ENCODE results near the gene BNIP3. TPM values are rescaled to one million over a fixed set of nuclear protein-coding genes. Genes with fewer than 3 reads are reported as not detected.
A peak's percentile ranks its signal among the peaks of the same experiment; 100 is the strongest.

BNIP3 gene
- total and polyA plus RNA-seq, 3 experiments from 2014 or later: 26.3 to 40.7 (median 39.8) TPM

DNA sequence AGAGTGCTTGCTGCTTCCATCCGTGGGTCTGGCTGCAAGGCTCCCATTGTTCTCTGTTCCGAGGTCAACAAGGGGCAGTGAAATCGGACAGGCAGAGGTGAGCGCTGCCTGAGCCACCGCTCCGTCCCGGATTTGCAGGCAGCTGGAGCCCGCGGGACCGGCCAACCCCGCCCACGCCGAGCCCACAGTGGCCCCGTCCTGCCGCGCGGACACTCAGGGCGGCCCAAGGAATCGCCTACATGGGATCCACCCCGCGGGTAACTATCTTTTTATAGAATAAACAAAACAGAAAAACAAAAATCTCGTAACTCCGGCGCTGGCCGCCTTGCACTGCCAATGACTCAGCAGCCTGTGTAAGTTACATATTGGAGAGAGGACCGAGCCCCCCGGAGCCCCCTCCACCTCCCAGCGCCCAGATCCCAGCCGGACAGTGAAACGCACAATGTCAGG is 1.9 kb downstream of the BNIP3 start:
- Histone ChIP-seq H3K4me3 (ENCODE audit: low read length) (no peak overlapping the region), H3K36me3 (ENCODE audit: insufficient read depth, low read length) (no peaks in the 10 kb centered on the region), H3K27me3 (ENCODE audit: insufficient read depth, low read length, poor library complexity, severe bottlenecking) (no peaks in the 10 kb centered on the region), H3K27ac (ENCODE audit: low read depth, low read length) (no peak overlapping the region), H3K9me3 (ENCODE audit: low read length) (no peaks in the 10 kb centered on the region), H3K4me1 (ENCODE audit: insufficient read depth, low read length) (peaks cover 58% of the 10 kb centered on the region)
- H3K27me3 Mint-ChIP-seq: no peaks in the 10 kb centered on the region
- H3K36me3 Mint-ChIP-seq: peaks cover 0 to 7% (median 0%) of the 10 kb centered on the region in 3 donors
- POLR2A ChIA-PET: no interaction called here
- H3K4me3 Mint-ChIP-seq: peak overlapping the region; percentile 32 to 83 (median 52)
- CTCF ChIA-PET: no interaction called here
- no peak for DNase-seq
- peaks cover 46 to 64% (median 58%) of the 10 kb centered on the region in 3 donors for H3K4me1 Mint-ChIP-seq
- peak overlapping the region in 6 of 8 donors; percentile 3 to 84 (median 64) for H3K27ac Mint-ChIP-seq
- no peaks in the 10 kb centered on the region for H3K9me3 Mint-ChIP-seq

GRCh38 chr10:131979336-131979735 is 2.4 kb downstream of the BNIP3 start:
- no peak for DNase-seq
- no peak overlapping the region for H3K27ac ChIP-seq (ENCODE audit: low read depth, low read length)
- CTCF ChIA-PET: no interaction called here
- no peaks in the 10 kb centered on the region for H3K9me3 ChIP-seq (ENCODE audit: low read length)
- no peaks in the 10 kb centered on the region for H3K27me3 ChIP-seq (ENCODE audit: insufficient read depth, low read length, poor library complexity, severe bottlenecking)
- Mint-ChIP-seq H3K36me3 (peaks cover 0 to 7% (median 0%) of the 10 kb centered on the region in 3 donors), H3K27me3 (no peaks in the 10 kb centered on the region), H3K9me3 (no peaks in the 10 kb centered on the region), H3K27ac (peak overlapping the region in 6 of 8 donors; percentile 25 to 84 (median 72)), H3K4me3 (peak overlapping the region; percentile 32 to 83 (median 51)), H3K4me1 (peaks cover 49 to 68% (median 63%) of the 10 kb centered on the region in 3 donors)
- H3K4me1 ChIP-seq (ENCODE audit: insufficient read depth, low read length): peaks cover 63% of the 10 kb centered on the region
- POLR2A ChIA-PET: no interaction called here
- H3K4me3 ChIP-seq (ENCODE audit: low read length): no peak overlapping the region
- H3K36me3 ChIP-seq (ENCODE audit: insufficient read depth, low read length): no peaks in the 10 kb centered on the region

GRCh38 chr10:131978851-131979250 is 2.9 kb downstream of the BNIP3 start:
- H3K4me1 ChIP-seq (ENCODE audit: insufficient read depth, low read length): peaks cover 68% of the 10 kb centered on the region
- Mint-ChIP-seq H3K27ac (peak overlapping the region in 6 of 8 donors; percentile 42 to 84 (median 72)), H3K9me3 (no peaks in the 10 kb centered on the region), H3K27me3 (no peaks in the 10 kb centered on the region), H3K36me3 (peaks cover 0 to 7% (median 0%) of the 10 kb centered on the region in 3 donors), H3K4me1 (peaks cover 53 to 72% (median 68%) of the 10 kb centered on the region in 3 donors), H3K4me3 (peak overlapping the region in 2 of 7 donors; percentile 48 to 83)
- no peaks in the 10 kb centered on the region for H3K36me3 ChIP-seq (ENCODE audit: insufficient read depth, low read length)
- no peak overlapping the region for H3K27ac ChIP-seq (ENCODE audit: low read depth, low read length)
- no peak overlapping the region for H3K4me3 ChIP-seq (ENCODE audit: low read length)
- no peaks in the 10 kb centered on the region for H3K9me3 ChIP-seq (ENCODE audit: low read length)
- CTCF ChIA-PET: no interaction called here
- DNase-seq: no peak
- POLR2A ChIA-PET: no interaction called here
- no peaks in the 10 kb centered on the region for H3K27me3 ChIP-seq (ENCODE audit: insufficient read depth, low read length, poor library complexity, severe bottlenecking)

DNA sequence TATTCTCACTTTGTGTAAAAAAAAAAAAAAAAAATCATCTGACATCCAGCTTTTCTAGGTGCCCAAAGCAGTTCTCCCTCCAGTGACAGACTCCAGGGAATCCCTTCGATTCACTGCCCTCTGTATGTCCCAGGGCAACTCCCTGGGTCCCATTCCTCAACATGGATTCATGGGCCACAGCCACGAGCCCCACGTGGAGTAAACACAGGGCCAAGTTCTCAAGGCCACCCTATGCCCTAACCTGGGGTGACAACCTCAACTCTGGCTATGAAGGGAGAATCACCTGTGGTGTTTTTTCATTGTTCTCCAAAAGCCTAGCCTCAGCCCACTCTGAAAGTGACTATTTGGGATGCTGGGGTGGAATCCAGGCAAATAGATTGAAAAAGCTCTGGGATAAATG is 3.4 kb downstream of the BNIP3 start:
- Histone ChIP-seq H3K9me3 (ENCODE audit: low read length) (no peaks in the 10 kb centered on the region), H3K27ac (ENCODE audit: low read depth, low read length) (no peak overlapping the region), H3K36me3 (ENCODE audit: insufficient read depth, low read length) (no peaks in the 10 kb centered on the region), H3K27me3 (ENCODE audit: insufficient read depth, low read length, poor library complexity, severe bottlenecking) (no peaks in the 10 kb centered on the region), H3K4me1 (ENCODE audit: insufficient read depth, low read length) (peaks cover 73% of the 10 kb centered on the region), H3K4me3 (ENCODE audit: low read length) (no peak overlapping the region)
- peak overlapping the region in 1 of 7 donors; percentile 83 for H3K4me3 Mint-ChIP-seq
- ChIA-PET POLR2A (no interaction called here), CTCF (no interaction called here)
- H3K4me1 Mint-ChIP-seq: peaks cover 58 to 77% (median 73%) of the 10 kb centered on the region in 3 donors
- peaks cover 0 to 7% (median 0%) of the 10 kb centered on the region in 3 donors for H3K36me3 Mint-ChIP-seq
- H3K9me3 Mint-ChIP-seq: no peaks in the 10 kb centered on the region
- no peak for DNase-seq
- no peaks in the 10 kb centered on the region for H3K27me3 Mint-ChIP-seq
- H3K27ac Mint-ChIP-seq: peak overlapping the region in 6 of 8 donors; percentile 12 to 78 (median 42)

- H3K4me3 ChIP-seq (ENCODE audit: low read length): no peak overlapping the region
- CTCF ChIA-PET: no interaction called here
- H3K4me1 ChIP-seq (ENCODE audit: insufficient read depth, low read length): peaks cover 74% of the 10 kb centered on the region
- Mint-ChIP-seq H3K27ac (peak overlapping the region in 5 of 8 donors; percentile 41 to 79 (median 55)), H3K4me3 (peak overlapping the region in 2 of 7 donors; percentile 72 to 83), H3K36me3 (peaks cover 0 to 11% (median 0%) of the 10 kb centered on the region in 3 donors), H3K4me1 (peaks cover 64 to 82% (median 81%) of the 10 kb centered on the region in 3 donors), H3K9me3 (no peaks in the 10 kb centered on the region), H3K27me3 (no peaks in the 10 kb centered on the region)
- no peaks in the 10 kb centered on the region for H3K36me3 ChIP-seq (ENCODE audit: insufficient read depth, low read length)
- H3K9me3 ChIP-seq (ENCODE audit: low read length): no peaks in the 10 kb centered on the region
- POLR2A ChIA-PET: no interaction called here
- no peak overlapping the region for H3K27ac ChIP-seq (ENCODE audit: low read depth, low read length)
- H3K27me3 ChIP-seq (ENCODE audit: insufficient read depth, low read length, poor library complexity, severe bottlenecking): no peaks in the 10 kb centered on the region
- no peak for DNase-seq
Observed at GRCh38 chr10:131977323-131978096, 4.2 kb downstream of the BNIP3 start.

GRCh38 chr10:131975796-131976195 is 5.9 kb downstream of the BNIP3 start:
- Histone ChIP-seq H3K4me3 (ENCODE audit: low read length) (no peak overlapping the region), H3K4me1 (ENCODE audit: insufficient read depth, low read length) (peaks cover 83% of the 10 kb centered on the region), H3K36me3 (ENCODE audit: insufficient read depth, low read length) (no peaks in the 10 kb centered on the region), H3K27me3 (ENCODE audit: insufficient read depth, low read length, poor library complexity, severe bottlenecking) (no peaks in the 10 kb centered on the region), H3K27ac (ENCODE audit: low read depth, low read length) (no peak overlapping the region), H3K9me3 (ENCODE audit: low read length) (no peaks in the 10 kb centered on the region)
- Mint-ChIP-seq H3K4me3 (no peak overlapping the region), H3K9me3 (no peaks in the 10 kb centered on the region), H3K36me3 (peaks cover 0 to 22% (median 6%) of the 10 kb centered on the region in 3 donors), H3K27me3 (no peaks in the 10 kb centered on the region), H3K27ac (peak overlapping the region in 5 of 8 donors; percentile 7 to 59 (median 31)), H3K4me1 (peaks cover 72 to 94% (median 93%) of the 10 kb centered on the region in 3 donors)
- CTCF ChIA-PET: no interaction called here
- DNase-seq: no peak
- POLR2A ChIA-PET: no interaction called here

DNA sequence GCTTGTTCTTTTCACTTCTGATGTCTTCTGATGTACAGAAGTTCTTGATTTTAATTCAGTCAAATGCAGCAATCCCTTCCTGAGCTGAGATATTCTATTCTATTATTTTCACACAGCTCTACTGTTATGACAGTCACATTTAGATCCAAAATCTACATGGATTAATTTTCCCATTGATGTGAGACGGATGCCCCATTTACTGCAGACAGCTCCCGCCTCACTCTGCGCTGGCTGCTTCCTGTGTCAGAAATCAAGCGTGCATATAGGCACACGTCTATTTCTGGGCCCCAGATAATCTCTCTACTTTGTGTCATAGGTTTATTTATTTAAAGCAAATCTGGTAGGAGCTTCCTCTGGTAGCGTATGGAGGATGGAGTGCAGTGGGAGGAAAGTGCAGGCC is 6.7 kb downstream of the BNIP3 start:
- Histone ChIP-seq H3K4me3 (ENCODE audit: low read length) (no peak overlapping the region), H3K4me1 (ENCODE audit: insufficient read depth, low read length) (peaks cover 77% of the 10 kb centered on the region), H3K36me3 (ENCODE audit: insufficient read depth, low read length) (peaks cover 6% of the 10 kb centered on the region)

More for the DNA sequence above, 6.7 kb downstream of the BNIP3 start:
- H3K27me3 Mint-ChIP-seq: no peaks in the 10 kb centered on the region
- Histone ChIP-seq H3K27ac (ENCODE audit: low read depth, low read length) (no peak overlapping the region), H3K9me3 (ENCODE audit: low read length) (no peaks in the 10 kb centered on the region), H3K27me3 (ENCODE audit: insufficient read depth, low read length, poor library complexity, severe bottlenecking) (no peaks in the 10 kb centered on the region)
- peak overlapping the region in 1 of 7 donors; percentile 39 for H3K4me3 Mint-ChIP-seq
- no peak for DNase-seq
- peak overlapping the region; percentile 3 to 78 (median 32) for H3K27ac Mint-ChIP-seq
- peaks cover 0 to 30% (median 6%) of the 10 kb centered on the region in 3 donors for H3K36me3 Mint-ChIP-seq
- H3K9me3 Mint-ChIP-seq: no peaks in the 10 kb centered on the region
- ChIA-PET CTCF (no interaction called here), POLR2A (interaction anchor here (0.8 kb wide), 1 partner anchor 75 kb away, joined by 3 read pairs; the partner anchor contains the start of gene PPP2R2D)
- H3K4me1 Mint-ChIP-seq: peaks cover 73 to 96% (median 95%) of the 10 kb centered on the region in 3 donors
